Duodenal mucosa (tissue), 2 donors: ENCODE measurements around the gene SLX4IP.
"Not testable (repeated sequence)": the region's sequence is repeated elsewhere in the genome, so short reads cannot be mapped to it uniquely, and the experiment has no call there.

ENCODE experiments used
- H3K27ac ChIP-seq: one replicate; pipeline ENCODE4 v1.7.0; 2013; ENCODE audit warnings: low read depth, low read length
- H3K27me3 ChIP-seq, 2 donors: one replicate each; pipeline ENCODE4 v1.7.0; 2013; ENCODE audit warnings: low read length in 2 of 2, control low read depth in 1 of 2; ENCODE audit not compliant: insufficient read depth in 2 of 2, control insufficient read depth in 1 of 2
- H3K36me3 ChIP-seq, 2 donors: one replicate each; pipeline ENCODE4 v1.7.0; 2013; ENCODE audit warnings: low read length in 2 of 2, control low read depth in 1 of 2; ENCODE audit not compliant: insufficient read depth in 2 of 2, control insufficient read depth in 1 of 2
- H3K4me1 ChIP-seq, 2 donors: one replicate each; pipeline ENCODE4 v1.7.0; 2013; ENCODE audit warnings: low read length in 2 of 2, control low read depth in 1 of 2; ENCODE audit not compliant: insufficient read depth in 2 of 2, control insufficient read depth in 1 of 2
- H3K4me3 ChIP-seq, 2 donors: one replicate each; pipeline ENCODE4 v1.7.0; 2013; ENCODE audit warnings: low read length in 2 of 2, low read depth in 1 of 2
- H3K9ac ChIP-seq, 2 donors: one replicate each; pipeline ENCODE4 v1.7.0; 2013; ENCODE audit warnings: low read length in 2 of 2, low read depth in 1 of 2
- H3K9me3 ChIP-seq, 2 donors: one replicate each; pipeline ENCODE4 v1.7.0; 2013; ENCODE audit warnings: low read length in 2 of 2, control low read depth in 1 of 2; ENCODE audit not compliant: control insufficient read depth in 1 of 2

Gene SLX4IP

DNA sequence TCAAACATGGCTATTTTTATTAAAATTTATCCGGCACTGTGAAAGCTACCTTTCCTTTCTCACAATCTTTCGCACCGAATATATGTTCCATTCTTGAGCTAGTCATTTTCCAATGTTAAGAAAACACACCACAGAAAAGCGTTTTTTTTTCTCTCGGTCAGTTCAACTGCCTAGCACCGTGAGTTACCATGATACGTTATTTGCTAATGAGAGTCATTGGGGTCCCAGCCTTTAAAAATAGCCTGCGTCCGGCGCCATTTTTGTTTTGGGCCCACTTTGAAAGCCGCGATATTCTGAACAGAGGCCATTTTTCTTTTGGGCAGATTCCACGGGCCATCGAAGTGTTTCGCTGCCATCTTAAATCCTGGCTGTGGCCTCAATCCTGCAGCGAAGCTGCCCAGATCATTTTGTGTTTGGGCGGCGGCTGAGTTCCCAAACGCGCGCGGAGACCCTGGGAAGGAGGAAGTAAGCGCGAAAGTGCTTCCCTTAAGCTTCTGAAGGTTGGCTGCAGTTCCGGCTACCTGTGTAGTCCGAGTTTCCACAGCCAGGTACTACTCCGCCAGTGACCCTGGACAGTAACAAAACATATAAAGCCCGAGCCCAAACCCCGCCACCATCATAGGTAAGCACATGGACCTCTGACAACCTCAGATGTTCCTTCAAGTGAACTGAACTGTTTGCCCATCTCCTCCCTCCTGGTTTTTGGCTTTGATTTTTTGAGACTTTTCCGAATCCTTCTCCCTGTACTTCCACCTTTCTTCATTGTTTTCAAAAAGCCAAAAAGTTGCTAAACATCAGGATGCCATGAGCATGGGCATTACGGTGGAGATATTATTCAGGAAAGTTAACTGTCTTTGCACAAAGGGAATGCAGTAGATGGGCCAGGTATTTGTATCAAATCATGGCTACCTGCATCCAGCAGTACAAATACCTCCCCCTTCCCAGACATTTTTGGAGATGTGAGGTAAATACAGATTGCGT is at the start of gene SLX4IP:
TSS of gene SLX4IP (plus strand) at position 474 of the 981 bp plus-strand sequence. CDS start 22,900 bp downstream, outside the sequence.
- peaks cover 20 to 22% of the 10 kb centered on the region in 2 donors for H3K4me1 ChIP-seq
- H3K27me3 ChIP-seq, result no peaks in the 10 kb centered on the region
- H3K9ac ChIP-seq, result peak within 1 kb of the TSS; percentile 93 to 97
- no peaks in the 10 kb centered on the region for H3K36me3 ChIP-seq
- peak within 1 kb of the TSS; percentile 89 for H3K27ac ChIP-seq
- H3K4me3 ChIP-seq, result peak within 1 kb of the TSS; percentile 88 to 98
- H3K9me3 ChIP-seq, result no peaks in the 10 kb centered on the region

DNA sequence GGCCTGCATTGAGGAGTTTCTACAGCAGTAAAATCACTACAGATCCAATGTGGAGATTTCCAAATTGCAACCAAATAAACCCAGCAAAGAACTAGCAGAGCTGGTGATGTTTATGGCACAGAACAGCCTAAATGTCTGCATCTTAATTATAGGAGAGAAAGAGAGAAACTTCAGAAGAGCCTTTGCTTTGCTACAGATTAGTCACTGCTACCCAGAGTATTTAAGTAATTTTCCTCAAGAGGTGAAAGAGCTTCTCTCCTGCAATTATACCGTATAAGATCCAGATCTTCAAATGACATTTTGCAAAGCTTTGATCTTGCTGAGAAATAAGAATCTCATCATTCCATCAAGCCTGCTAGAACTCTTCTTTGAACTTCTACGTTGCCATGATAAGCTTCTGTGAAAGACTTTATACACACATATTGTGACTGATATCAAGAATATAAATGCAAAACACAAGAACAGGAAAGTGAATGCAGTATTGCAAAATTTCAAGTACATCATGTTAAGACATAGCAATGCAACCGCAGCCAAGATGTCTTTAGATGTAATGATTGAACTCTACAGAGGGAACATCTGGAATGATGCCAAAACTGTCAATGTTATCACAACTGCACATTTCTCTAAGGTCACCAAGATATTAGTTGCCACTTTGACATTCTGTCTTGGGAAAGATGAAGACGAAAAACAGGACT is 49.1 kb upstream of the SLX4IP start:
- no peak overlapping the region for H3K27ac ChIP-seq
- no peak overlapping the region for H3K9ac ChIP-seq
- no peak overlapping the region for H3K4me3 ChIP-seq
- no peaks in the 10 kb centered on the region for H3K9me3 ChIP-seq
- no peaks in the 10 kb centered on the region for H3K4me1 ChIP-seq
- no peaks in the 10 kb centered on the region for H3K27me3 ChIP-seq
- H3K36me3 ChIP-seq, result no peaks in the 10 kb centered on the region

DNA sequence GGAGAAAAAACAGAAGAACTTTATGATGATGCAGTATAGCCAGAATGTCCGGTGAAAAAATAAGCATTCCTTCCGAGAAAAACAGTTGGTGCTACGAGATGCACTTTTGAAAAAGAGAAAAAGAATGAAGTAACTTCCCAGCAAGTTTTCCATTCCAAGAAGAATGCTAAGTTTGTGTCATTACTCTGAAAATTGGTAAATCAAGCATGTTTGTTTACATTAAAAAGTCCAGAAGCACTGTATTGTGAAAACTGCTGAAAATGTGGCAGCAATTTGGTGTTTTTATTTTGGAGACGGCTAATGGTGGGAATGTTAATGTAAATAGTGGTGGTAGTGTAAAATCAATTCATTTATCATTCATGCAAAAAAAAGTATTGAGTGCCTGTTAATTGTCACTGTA is 47.4 kb upstream of the SLX4IP start:
- no peaks in the 10 kb centered on the region for H3K4me1 ChIP-seq
- no peak overlapping the region for H3K27ac ChIP-seq
- no peaks in the 10 kb centered on the region for H3K27me3 ChIP-seq
- no peaks in the 10 kb centered on the region for H3K36me3 ChIP-seq
- H3K4me3 ChIP-seq, result no peak overlapping the region
- no peak overlapping the region for H3K9ac ChIP-seq
- no peaks in the 10 kb centered on the region for H3K9me3 ChIP-seq

DNA sequence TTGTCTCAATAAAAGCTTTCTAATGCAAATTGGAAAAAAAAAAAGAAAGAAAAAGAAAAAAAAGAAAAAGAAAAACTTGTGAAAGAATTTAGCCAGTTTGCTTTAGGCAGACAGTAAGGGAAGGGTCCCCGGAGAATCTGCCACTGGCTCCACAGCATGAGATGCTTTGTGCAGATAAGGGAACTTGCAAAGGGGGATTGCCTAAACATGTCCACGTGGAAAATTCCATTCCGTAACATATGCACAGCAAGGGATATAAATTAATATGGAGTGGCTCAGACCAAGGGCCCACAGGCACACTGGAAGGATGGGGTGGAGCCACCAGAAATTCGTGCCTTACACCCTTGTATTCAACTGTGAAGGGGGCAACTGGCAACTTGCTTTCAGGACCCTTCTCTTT is 46.5 kb upstream of the SLX4IP start:
- Histone ChIP-seq H3K9ac (no peak overlapping the region), H3K27me3 (no peaks in the 10 kb centered on the region), H3K9me3 (no peaks in the 10 kb centered on the region), H3K4me3 (no peak overlapping the region), H3K27ac (no peak overlapping the region), H3K36me3 (no peaks in the 10 kb centered on the region), H3K4me1 (no peaks in the 10 kb centered on the region)

DNA sequence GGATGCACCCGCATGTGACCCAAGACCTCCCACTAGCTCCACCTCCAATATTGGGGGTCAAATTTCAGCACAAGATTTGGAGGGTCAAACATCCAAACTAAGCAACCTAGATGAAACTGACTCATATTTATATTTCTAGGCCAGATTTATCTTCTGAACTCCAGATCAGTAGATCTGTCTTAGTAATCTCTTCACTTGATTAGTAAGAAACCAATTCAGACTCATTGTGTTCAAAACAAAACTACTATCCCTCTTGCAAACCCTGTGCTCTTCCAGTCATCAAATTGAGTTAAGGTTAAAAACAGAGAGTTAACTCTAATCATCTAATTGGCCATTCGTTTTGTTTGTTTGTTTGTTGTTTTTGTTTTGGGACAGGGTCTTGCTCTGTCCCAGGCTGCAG is 44.4 kb upstream of the SLX4IP start:
- no peak overlapping the region for H3K4me3 ChIP-seq
- no peaks in the 10 kb centered on the region for H3K9me3 ChIP-seq
- no peak overlapping the region for H3K27ac ChIP-seq
- H3K36me3 ChIP-seq, result no peaks in the 10 kb centered on the region
- H3K27me3 ChIP-seq, result no peaks in the 10 kb centered on the region
- H3K4me1 ChIP-seq, result no peaks in the 10 kb centered on the region
- no peak overlapping the region for H3K9ac ChIP-seq

DNA sequence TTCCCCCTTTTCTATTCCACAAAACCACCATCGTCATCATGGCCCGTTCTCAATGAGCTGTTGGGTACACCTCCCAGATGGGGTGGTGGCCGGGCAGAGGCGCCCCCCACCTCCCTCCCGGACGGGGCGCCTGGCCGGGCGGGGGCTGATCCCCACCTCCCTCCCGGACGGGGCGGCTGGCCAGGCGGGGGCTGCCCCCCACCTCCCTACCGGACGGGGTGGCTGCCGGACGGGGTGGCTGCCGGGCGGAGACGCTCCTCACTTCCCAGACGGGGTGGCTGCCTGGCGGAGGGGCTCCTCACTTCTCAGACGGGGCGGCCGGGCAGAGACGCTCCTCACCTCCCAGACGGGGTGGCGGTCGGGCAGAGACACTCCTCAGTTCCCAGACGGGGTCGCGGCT is 40.4 kb upstream of the SLX4IP start:
- H3K27me3 ChIP-seq, H3K9ac ChIP-seq, H3K4me1 ChIP-seq, H3K36me3 ChIP-seq, H3K4me3 ChIP-seq, H3K9me3 ChIP-seq, H3K27ac ChIP-seq: not testable (repeated sequence)

DNA sequence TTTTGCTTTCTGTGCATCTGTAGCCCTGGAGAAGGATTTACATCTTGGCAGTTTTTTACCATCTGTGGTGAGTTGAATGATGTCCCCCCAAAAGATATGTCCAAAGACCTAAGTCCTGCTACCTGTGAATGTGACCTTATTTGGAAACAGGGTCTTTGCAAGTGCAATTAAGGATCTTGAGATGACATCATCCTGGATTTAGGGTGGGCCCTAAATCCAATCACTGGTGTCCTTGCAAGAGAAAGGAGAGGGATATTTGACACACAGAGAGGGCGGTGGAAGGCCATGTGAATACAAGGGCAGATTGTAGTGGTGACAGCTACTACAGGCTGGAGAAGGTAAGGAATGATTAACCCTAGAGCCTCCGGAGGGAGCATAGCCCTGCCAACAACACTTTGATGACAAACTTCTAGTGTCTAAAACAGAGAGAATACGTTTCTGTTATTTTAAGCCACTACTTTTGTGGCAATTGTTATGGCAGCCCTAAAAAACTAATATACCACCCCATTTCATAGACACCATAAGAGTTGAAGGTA is 36.2 kb upstream of the SLX4IP start:
- Histone ChIP-seq H3K27ac (no peak overlapping the region), H3K9me3 (no peaks in the 10 kb centered on the region), H3K4me1 (no peaks in the 10 kb centered on the region), H3K36me3 (no peaks in the 10 kb centered on the region), H3K4me3 (no peak overlapping the region), H3K9ac (no peak overlapping the region), H3K27me3 (no peaks in the 10 kb centered on the region)

DNA sequence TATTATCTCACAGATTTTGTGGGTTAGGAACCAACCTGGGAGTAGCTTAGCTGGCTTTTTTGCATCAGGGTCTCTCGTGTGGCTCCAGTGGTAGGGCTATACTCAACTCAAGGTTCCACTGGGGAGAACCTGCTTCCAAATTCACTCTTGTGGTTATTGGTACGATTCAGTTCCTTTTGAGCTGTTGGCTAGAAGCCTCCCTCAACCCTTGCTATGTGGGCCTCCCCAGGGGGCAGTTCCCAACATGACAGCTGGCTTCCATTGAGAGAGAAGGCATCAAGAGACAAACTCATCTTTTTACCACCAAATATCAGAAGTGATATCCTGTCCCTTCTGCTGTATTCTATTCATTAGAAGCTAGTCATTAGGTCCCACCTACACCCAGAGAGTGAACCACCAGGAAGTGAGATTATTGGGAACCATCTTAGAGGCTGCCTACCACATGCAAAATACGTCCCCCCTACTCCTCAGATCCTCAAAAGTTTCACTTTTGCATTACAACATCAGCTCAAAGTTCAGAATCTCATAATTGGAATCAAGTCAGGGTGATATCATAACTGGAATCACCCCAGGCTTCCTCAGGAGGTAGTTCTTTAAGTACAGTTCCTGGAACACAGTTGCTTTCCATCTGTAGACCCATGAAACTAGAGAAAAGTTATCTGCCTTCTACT is 32.0 kb upstream of the SLX4IP start:
- no peak overlapping the region for H3K4me3 ChIP-seq
- H3K27ac ChIP-seq, result no peak overlapping the region
- peaks cover 17 to 28% of the 10 kb centered on the region in 2 donors for H3K36me3 ChIP-seq
- H3K9ac ChIP-seq, result no peak overlapping the region
- no peaks in the 10 kb centered on the region for H3K4me1 ChIP-seq
- H3K27me3 ChIP-seq, result no peaks in the 10 kb centered on the region
- H3K9me3 ChIP-seq, result no peaks in the 10 kb centered on the region

DNA sequence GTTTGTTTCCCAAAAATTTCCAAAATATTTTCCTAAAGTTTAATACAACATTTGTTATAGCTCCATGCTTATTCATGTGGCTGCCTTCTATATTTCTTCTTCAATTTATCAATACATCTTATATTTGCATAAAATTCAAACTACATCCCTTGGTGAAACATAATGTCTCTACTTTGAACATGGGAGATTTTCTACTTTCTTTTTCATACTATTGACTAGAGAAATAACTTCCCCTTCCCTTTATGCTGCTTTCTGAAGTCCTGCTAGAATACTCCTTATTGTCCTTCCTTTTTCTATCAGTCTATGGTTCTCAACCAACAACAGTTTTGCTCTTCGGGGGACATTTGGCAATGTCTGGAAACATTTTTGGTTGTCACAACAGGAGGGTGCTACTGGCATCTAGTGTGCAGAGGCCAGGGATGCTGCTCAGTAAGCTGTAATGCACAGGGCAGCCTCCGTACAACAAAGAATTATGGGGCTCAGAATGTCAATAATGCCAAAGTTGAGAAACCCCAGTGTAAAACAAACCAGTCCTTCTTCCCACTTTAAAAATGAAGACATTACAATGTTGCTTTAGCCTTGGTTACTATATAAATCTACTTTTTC is 31.0 kb upstream of the SLX4IP start:
- Histone ChIP-seq H3K9ac (no peak overlapping the region), H3K27me3 (no peaks in the 10 kb centered on the region), H3K4me1 (no peaks in the 10 kb centered on the region), H3K27ac (no peak overlapping the region), H3K4me3 (no peak overlapping the region), H3K36me3 (peaks cover 17 to 28% of the 10 kb centered on the region in 2 donors), H3K9me3 (no peaks in the 10 kb centered on the region)
